K562 (cell line): ENCODE data around the gene UPF1. TPM values are rescaled to one million over a fixed set of nuclear protein-coding genes. Genes with fewer than 3 reads are reported as not detected.

Experiments
- ATAC-seq: fragments of 200-7000 bp; cut with Tn5 transposase; 3 replicates; pipeline ENCODE4 v1.9.1; 2020; ENCODE audit warnings: moderate library complexity
- BruUV-seq: library from RNA; stranded (reverse); fragments of 400-500 nt; replicated peaks from 2 replicates; lab custom pipeline; 2021; lab: Mats Ljungman, UMichigan
- CTCF ChIA-PET: fragments of 300-600 bp; formaldehyde crosslinking; extraction: SDS; loops from one replicate; lab custom pipeline; 2021; ENCODE audit warnings: low intra/inter-chr PET ratio; lab: Yijun Ruan, JAX
- POLR2A ChIA-PET: fragments of 300-600, 350-650 bp; sonication (Branson Sonifier 250); formaldehyde crosslinking; extraction: SDS; loops from one replicate; lab custom pipeline; 2021; ENCODE audit warnings: antibody characterized with exemption, inconsistent platforms; lab: Yijun Ruan, JAX
- DNase-seq, 4 experiments: peaks; one replicate each; pipeline versions ENCODE4 v3.0.0 to v3.0.0-alpha.2; 2011 to 2018; ENCODE audit warnings: low spot score in 3 of 4, mixed read lengths in 3 of 4; ENCODE audit errors: extremely low read depth in 1 of 4
- FAIRE-seq: peaks from 2 replicates; lab custom pipeline; 2011; peaks lifted over from hg19 to GRCh38; lab: Jason Lieb, UNC
- H2AFZ ChIP-seq: 2 replicates; pipeline ENCODE4 v1.6.0; 2011; ENCODE audit warnings: low read depth, low read length, control low read depth, inconsistent platforms
- H3K27ac ChIP-seq: fragments of 200-600 bp; 3 replicates; pipeline ENCODE4 v1.8.0; 2011; ENCODE audit warnings: low read depth, mild to moderate bottlenecking, control low read depth, inconsistent platforms, low read length, moderate library complexity, mixed read lengths; ENCODE audit errors: extremely low read depth
- H3K27me3 ChIP-seq, 2 experiments: fragments of 300-600 bp in 1 of 2; 2 replicates in 1 of 2; 3 replicates in 1 of 2; pipeline versions ENCODE4 v1.6.0 to v1.8.0; 2011; ENCODE audit warnings: inconsistent platforms in 2 of 2, low read length in 2 of 2, mild to moderate bottlenecking in 1 of 2, mixed read lengths in 1 of 2, moderate library complexity in 1 of 2; ENCODE audit not compliant: control insufficient read depth in 2 of 2, insufficient read depth in 2 of 2
- H3K36me3 ChIP-seq: fragments of 300-600 bp; 3 replicates; pipeline ENCODE4 v1.8.0; 2011; ENCODE audit warnings: mild to moderate bottlenecking, low read length, inconsistent platforms; ENCODE audit not compliant: control insufficient read depth, insufficient read depth
- H3K4me1 ChIP-seq, 2 experiments: fragments of 200-600 bp in 1 of 2; replicated peaks in 1 of 2; 2 replicates in 1 of 2; 3 replicates in 1 of 2; pipeline versions ENCODE4 v1.5.1 to v1.8.0; 2011; ENCODE audit warnings: inconsistent platforms in 2 of 2, low read length in 2 of 2, mild to moderate bottlenecking in 1 of 2, mixed read lengths in 1 of 2, moderate library complexity in 1 of 2; ENCODE audit not compliant: control insufficient read depth in 2 of 2, insufficient read depth in 2 of 2
- H3K4me2 ChIP-seq: 2 replicates; pipeline ENCODE4 v1.6.1; 2011; ENCODE audit warnings: low read length, control low read depth, inconsistent platforms, mixed read lengths; ENCODE audit not compliant: insufficient read depth
- H3K4me3 ChIP-seq: fragments of 200-600 bp; sonication (generic), shearing (Covaris generic); 2 replicates; pipeline ENCODE4 v1.5.1; 2016; ENCODE audit warnings: control low read depth, inconsistent platforms
- H3K79me2 ChIP-seq: fragments of 200-600 bp; 3 replicates; pipeline ENCODE4 v1.8.0; 2011; ENCODE audit warnings: low read length, inconsistent platforms; ENCODE audit not compliant: control insufficient read depth, insufficient read depth
- H3K9ac ChIP-seq, 2 experiments: 2 replicates each; pipeline versions ENCODE4 v1.6.0 to v1.6.1; 2011; ENCODE audit warnings: low read depth in 2 of 2, low read length in 2 of 2, control low read depth in 1 of 2, inconsistent platforms in 1 of 2, mild to moderate bottlenecking in 1 of 2, mixed read lengths in 1 of 2; ENCODE audit not compliant: insufficient read depth in 1 of 2
- H3K9me1 ChIP-seq: one replicate; pipeline ENCODE4 v1.6.0; 2011; ENCODE audit warnings: inconsistent platforms, mild to moderate bottlenecking, low read length, moderate library complexity; ENCODE audit not compliant: control insufficient read depth, insufficient read depth
- H3K9me3 ChIP-seq: replicated peaks from 2 replicates; pipeline ENCODE4 v1.5.1; 2011; ENCODE audit warnings: low read depth, low read length, inconsistent platforms; ENCODE audit not compliant: control insufficient read depth, insufficient read depth
- H4K20me1 ChIP-seq: replicated peaks from 2 replicates; pipeline ENCODE4 v1.6.1; 2011; ENCODE audit warnings: low read length, inconsistent platforms, mixed read lengths; ENCODE audit not compliant: control insufficient read depth, insufficient read depth
- FOSL1 ChIP-seq: fragments of 200-800 bp; sonication (Bioruptor generic); conservative IDR thresholded peaks from 2 replicates; pipeline ENCODE4 v1.6.1; 2016; ENCODE audit warnings: missing genetic modification characterization, missing compliant biosample characterization
- FOXA1 ChIP-seq: fragments of 450-650 bp; IDR thresholded peaks from 2 replicates; pipeline ENCODE4 v1.6.1; 2016; ENCODE audit warnings: mild to moderate bottlenecking, borderline replicate concordance
- HDAC2 ChIP-seq: fragments of 450-650 bp; IDR thresholded peaks from 2 replicates; pipeline ENCODE4 v1.6.1; 2016; ENCODE audit warnings: mild to moderate bottlenecking
- HIVEP1 ChIP-seq: fragments of 250-450 bp; sonication (Bioruptor Pico); IDR thresholded peaks from 2 replicates; pipeline ENCODE4 v1.4.0; 2020; ENCODE audit warnings: mild to moderate bottlenecking
- MAFF ChIP-seq: IDR thresholded peaks from 2 replicates; pipeline ENCODE4 v1.6.1; 2012; ENCODE audit warnings: low read length, improper control_type of control experiment
- SMARCA5 ChIP-seq: fragments of 450-650 bp; IDR thresholded peaks from 2 replicates; pipeline ENCODE4 v1.6.1; 2016
- ZKSCAN1 ChIP-seq: fragments of 150-350 bp; IDR thresholded peaks from 2 replicates; pipeline ENCODE4 v1.6.1; 2016; ENCODE audit warnings: low read depth, low read length
- ZNF408 ChIP-seq: fragments of 250-450 bp; sonication (Bioruptor Pico); IDR thresholded peaks from 2 replicates; pipeline ENCODE4 v1.4.0; 2020; ENCODE audit warnings: low read depth, mild to moderate bottlenecking, moderate library complexity
- ZNF561 ChIP-seq: fragments of 450-650 bp; formaldehyde crosslinking; conservative IDR thresholded peaks from 2 replicates; pipeline ENCODE4 v1.4.0; 2020; ENCODE audit warnings: mild to moderate bottlenecking, moderate library complexity
- ZNF785 ChIP-seq: fragments of 250-450 bp; sonication (Bioruptor Pico); IDR thresholded peaks from 2 replicates; pipeline ENCODE4 v1.4.0; 2020; ENCODE audit warnings: mild to moderate bottlenecking
- WGBS: fragments of 100-300 bp; shearing (Covaris generic); methylation state at CpG from one replicate; pipeline ENCODE4 v1.1.6; 2016; ENCODE audit warnings: low coverage, mixed read lengths; ENCODE audit not compliant: insufficient coverage; ENCODE audit errors: missing lambda C conversion rate; 5-methylcytosine and 5-hydroxymethylcytosine counted together
- in situ Hi-C: fragments of 300-500 bp; cut with MboI; formaldehyde crosslinking; loops from 4 replicates; pipeline ENCODE4 v1.15.0; 2018; ENCODE audit warnings: inconsistent platforms, mixed read lengths
- intact Hi-C: fragments of 100-400 bp; cut with micrococcal nuclease; formaldehyde crosslinking; loops from 2 replicates; pipeline ENCODE4 v1.14.2; 2022
- polyA plus RNA-seq, 8 experiments: library from polyadenylated mRNA; depleted of rRNA in 4 of 8; stranded (reverse) in 5 of 8; unstranded in 3 of 8; fragments of >200 nt; fragmentation: Nextera tagmentation in 2 of 8; fragmentation: Illumina TruSeq in 1 of 8; extraction: Ambion mirVana in 2 of 8; extraction: Trizol in 1 of 8; gene quantifications; 2 replicates each; pipeline versions ENCODE4 v1.2.1 to v1.2.3, GENCODE V29; 2011 to 2014; ENCODE audit warnings: inconsistent platforms in 1 of 8, missing spikeins in 1 of 8
- total RNA-seq, 7 experiments: library from RNA; depleted of rRNA in 6 of 7; stranded (reverse); fragments of >200 nt in 6 of 7; fragmentation: Illumina TruSeq in 2 of 7; extraction: Trizol in 2 of 7; gene quantifications; 2 replicates each; pipeline versions ENCODE4 v1.2.1 to v1.2.3, GENCODE V29; 2011 to 2021; ENCODE audit warnings: low replicate concordance in 1 of 7
- TF ChIP-seq, protein P1 (sequence below): fragments of 450-650 bp; IDR thresholded peaks from 2 replicates; pipeline ENCODE4 v1.6.1; 2017; ENCODE audit warnings: antibody characterized with exemption
- TF ChIP-seq, protein P2 (sequence below): sonication (generic); formaldehyde crosslinking; IDR thresholded peaks from 2 replicates; pipeline ENCODE4 v1.8.0; 2022; ENCODE audit warnings: mild to moderate bottlenecking, missing genetic modification reagents
- TF ChIP-seq, protein P3 (sequence below), 2 experiments: IDR thresholded peaks; 2 replicates each; pipeline ENCODE4 v1.6.1; 2012; ENCODE audit warnings: improper control_type of control experiment in 2 of 2, low read depth in 2 of 2, low read length in 2 of 2, borderline replicate concordance in 1 of 2

The UPF1 gene
- total and polyA plus RNA-seq, 9 of the 15 experiments (the other 6 are each of a cell fraction or from before 2014, with no cell fraction given) = 0.34 to 103 (median 27.9) TPM

DNA sequence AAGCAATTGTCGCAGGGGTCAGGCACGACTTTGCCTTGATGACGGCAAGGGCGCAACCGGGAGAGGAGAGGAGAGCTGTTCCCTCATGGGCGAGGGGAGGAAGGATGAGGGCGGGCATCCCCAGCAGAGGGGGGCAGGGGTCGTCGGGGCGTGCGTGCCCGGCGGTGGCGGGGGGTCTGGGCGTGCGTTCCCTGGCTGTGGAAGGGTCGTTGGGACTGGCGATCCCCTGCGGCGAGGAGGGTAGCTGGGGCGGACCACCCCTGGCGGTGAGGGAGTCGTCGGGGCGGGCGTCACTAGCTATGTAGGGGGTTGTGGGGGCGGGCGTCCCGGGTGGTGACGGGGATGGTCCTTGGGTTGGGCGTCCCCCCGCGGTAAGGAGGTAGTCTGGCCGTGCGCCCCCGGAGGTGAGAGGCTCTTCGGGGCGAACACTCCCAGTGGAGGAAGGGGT is 42.3 kb upstream of the UPF1 start:
- BruUV-seq = no TSS peak
- TF ChIP-seq ZNF561 (CRISPR knock-in tag) (no peak), FOSL1 (no peak), MAFF (no peak), HIVEP1 (CRISPR knock-in tag) (no peak), FOXA1 (no peak), HDAC2 (no peak), ZNF785 (CRISPR knock-in tag) (no peak), ZKSCAN1 (no peak), SMARCA5 (no peak), ZNF408 (no peak)
- TF ChIP-seq, protein P1, sequence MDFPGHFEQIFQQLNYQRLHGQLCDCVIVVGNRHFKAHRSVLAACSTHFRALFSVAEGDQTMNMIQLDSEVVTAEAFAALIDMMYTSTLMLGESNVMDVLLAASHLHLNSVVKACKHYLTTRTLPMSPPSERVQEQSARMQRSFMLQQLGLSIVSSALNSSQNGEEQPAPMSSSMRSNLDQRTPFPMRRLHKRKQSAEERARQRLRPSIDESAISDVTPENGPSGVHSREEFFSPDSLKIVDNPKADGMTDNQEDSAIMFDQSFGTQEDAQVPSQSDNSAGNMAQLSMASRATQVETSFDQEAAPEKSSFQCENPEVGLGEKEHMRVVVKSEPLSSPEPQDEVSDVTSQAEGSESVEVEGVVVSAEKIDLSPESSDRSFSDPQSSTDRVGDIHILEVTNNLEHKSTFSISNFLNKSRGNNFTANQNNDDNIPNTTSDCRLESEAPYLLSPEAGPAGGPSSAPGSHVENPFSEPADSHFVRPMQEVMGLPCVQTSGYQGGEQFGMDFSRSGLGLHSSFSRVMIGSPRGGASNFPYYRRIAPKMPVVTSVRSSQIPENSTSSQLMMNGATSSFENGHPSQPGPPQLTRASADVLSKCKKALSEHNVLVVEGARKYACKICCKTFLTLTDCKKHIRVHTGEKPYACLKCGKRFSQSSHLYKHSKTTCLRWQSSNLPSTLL = no peak
- TF ChIP-seq, protein P2, sequence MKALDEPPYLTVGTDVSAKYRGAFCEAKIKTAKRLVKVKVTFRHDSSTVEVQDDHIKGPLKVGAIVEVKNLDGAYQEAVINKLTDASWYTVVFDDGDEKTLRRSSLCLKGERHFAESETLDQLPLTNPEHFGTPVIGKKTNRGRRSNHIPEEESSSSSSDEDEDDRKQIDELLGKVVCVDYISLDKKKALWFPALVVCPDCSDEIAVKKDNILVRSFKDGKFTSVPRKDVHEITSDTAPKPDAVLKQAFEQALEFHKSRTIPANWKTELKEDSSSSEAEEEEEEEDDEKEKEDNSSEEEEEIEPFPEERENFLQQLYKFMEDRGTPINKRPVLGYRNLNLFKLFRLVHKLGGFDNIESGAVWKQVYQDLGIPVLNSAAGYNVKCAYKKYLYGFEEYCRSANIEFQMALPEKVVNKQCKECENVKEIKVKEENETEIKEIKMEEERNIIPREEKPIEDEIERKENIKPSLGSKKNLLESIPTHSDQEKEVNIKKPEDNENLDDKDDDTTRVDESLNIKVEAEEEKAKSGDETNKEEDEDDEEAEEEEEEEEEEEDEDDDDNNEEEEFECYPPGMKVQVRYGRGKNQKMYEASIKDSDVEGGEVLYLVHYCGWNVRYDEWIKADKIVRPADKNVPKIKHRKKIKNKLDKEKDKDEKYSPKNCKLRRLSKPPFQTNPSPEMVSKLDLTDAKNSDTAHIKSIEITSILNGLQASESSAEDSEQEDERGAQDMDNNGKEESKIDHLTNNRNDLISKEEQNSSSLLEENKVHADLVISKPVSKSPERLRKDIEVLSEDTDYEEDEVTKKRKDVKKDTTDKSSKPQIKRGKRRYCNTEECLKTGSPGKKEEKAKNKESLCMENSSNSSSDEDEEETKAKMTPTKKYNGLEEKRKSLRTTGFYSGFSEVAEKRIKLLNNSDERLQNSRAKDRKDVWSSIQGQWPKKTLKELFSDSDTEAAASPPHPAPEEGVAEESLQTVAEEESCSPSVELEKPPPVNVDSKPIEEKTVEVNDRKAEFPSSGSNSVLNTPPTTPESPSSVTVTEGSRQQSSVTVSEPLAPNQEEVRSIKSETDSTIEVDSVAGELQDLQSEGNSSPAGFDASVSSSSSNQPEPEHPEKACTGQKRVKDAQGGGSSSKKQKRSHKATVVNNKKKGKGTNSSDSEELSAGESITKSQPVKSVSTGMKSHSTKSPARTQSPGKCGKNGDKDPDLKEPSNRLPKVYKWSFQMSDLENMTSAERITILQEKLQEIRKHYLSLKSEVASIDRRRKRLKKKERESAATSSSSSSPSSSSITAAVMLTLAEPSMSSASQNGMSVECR (CRISPR knock-in tag) = no peak
- TF ChIP-seq, protein P3, sequence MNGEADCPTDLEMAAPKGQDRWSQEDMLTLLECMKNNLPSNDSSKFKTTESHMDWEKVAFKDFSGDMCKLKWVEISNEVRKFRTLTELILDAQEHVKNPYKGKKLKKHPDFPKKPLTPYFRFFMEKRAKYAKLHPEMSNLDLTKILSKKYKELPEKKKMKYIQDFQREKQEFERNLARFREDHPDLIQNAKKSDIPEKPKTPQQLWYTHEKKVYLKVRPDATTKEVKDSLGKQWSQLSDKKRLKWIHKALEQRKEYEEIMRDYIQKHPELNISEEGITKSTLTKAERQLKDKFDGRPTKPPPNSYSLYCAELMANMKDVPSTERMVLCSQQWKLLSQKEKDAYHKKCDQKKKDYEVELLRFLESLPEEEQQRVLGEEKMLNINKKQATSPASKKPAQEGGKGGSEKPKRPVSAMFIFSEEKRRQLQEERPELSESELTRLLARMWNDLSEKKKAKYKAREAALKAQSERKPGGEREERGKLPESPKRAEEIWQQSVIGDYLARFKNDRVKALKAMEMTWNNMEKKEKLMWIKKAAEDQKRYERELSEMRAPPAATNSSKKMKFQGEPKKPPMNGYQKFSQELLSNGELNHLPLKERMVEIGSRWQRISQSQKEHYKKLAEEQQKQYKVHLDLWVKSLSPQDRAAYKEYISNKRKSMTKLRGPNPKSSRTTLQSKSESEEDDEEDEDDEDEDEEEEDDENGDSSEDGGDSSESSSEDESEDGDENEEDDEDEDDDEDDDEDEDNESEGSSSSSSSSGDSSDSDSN (IDR thresholded peaks at IDR 0.05; ENCODE audit: borderline replicate concordance in 1 of 2, low read depth in 2 of 2, low read length in 2 of 2) = no peak
- 0% methylated on average over 1 of the region's 38 CpGs for WGBS
- Histone ChIP-seq H4K20me1 (peaks cover 17% of the 10 kb centered on the region), H3K9me1 (no peaks in the 10 kb centered on the region), H3K4me2 (no peak overlapping the region), H3K36me3 (no peaks in the 10 kb centered on the region), H3K9ac (peak overlapping the region in 1 of 2 experiments; percentile 45; a peak in 1 of 4 replicates), H3K4me3 (no peak overlapping the region), H3K4me1 (peaks cover 8 to 64% of the 10 kb centered on the region in 2 experiments; a peak in 3 of 5 replicates), H3K27me3 (peaks cover 17 to 47% of the 10 kb centered on the region in 2 experiments; a peak in 4 of 5 replicates), H3K9me3 (no peaks in the 10 kb centered on the region), H3K27ac (no peak overlapping the region), H2AFZ (no peak overlapping the region), H3K79me2 (no peaks in the 10 kb centered on the region)
- DNase-seq (no peak), FAIRE-seq (no peak), ATAC-seq (no peak)
- POLR2A ChIA-PET = interaction anchor here (0.6 kb wide), 1 partner anchor 509 kb away, joined by 4 read pairs; no protein-coding TSS in a partner anchor
- in situ Hi-C loops = no loop called here
- CTCF ChIA-PET = no interaction called here
- intact Hi-C loops = no loop called here
